Measurements from ENCODE around the gene GJC3. TPM values are rescaled to one million over a fixed set of nuclear protein-coding genes. Genes with fewer than 3 reads are reported as not detected.

The GJC3 gene
- total and polyA plus RNA-seq, 9 of the 15 experiments (the other 6 are each of a cell fraction or from before 2014, with no cell fraction given), result 0.10 to 0.45 (median 0.28) TPM; not detected in 1

DNA sequence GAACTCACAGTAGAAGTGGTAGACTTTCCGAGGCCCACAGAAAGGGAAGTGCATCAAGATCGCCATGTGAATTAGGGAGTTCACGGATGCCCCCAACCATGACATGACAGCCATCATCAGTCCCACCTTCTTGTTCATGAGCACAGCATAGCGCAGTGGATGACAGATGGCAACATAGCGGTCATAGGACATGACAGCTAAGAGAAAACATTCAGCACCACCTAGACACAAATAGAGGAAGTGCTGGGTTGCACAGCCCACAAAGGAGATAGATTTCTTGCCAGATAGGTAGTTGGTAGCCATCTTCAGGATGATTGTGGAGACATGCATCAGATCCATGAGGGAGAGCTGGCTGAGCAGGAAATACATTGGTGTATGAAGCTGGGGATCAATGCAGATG lies 52.9 kb downstream of the GJC3 start (continued):
- TF ChIP-seq, protein P1, sequence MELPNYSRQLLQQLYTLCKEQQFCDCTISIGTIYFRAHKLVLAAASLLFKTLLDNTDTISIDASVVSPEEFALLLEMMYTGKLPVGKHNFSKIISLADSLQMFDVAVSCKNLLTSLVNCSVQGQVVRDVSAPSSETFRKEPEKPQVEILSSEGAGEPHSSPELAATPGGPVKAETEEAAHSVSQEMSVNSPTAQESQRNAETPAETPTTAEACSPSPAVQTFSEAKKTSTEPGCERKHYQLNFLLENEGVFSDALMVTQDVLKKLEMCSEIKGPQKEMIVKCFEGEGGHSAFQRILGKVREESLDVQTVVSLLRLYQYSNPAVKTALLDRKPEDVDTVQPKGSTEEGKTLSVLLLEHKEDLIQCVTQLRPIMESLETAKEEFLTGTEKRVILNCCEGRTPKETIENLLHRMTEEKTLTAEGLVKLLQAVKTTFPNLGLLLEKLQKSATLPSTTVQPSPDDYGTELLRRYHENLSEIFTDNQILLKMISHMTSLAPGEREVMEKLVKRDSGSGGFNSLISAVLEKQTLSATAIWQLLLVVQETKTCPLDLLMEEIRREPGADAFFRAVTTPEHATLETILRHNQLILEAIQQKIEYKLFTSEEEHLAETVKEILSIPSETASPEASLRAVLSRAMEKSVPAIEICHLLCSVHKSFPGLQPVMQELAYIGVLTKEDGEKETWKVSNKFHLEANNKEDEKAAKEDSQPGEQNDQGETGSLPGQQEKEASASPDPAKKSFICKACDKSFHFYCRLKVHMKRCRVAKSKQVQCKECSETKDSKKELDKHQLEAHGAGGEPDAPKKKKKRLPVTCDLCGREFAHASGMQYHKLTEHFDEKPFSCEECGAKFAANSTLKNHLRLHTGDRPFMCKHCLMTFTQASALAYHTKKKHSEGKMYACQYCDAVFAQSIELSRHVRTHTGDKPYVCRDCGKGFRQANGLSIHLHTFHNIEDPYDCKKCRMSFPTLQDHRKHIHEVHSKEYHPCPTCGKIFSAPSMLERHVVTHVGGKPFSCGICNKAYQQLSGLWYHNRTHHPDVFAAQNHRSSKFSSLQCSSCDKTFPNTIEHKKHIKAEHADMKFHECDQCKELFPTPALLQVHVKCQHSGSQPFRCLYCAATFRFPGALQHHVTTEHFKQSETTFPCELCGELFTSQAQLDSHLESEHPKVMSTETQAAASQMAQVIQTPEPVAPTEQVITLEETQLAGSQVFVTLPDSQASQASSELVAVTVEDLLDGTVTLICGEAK (IDR thresholded peaks at IDR 0.05), result no peak
- TF ChIP-seq, protein P1 (CRISPR knock-in tag; IDR thresholded peaks at IDR 0.05), result no peak
- TF ChIP-seq TFE3 (CRISPR knock-in tag; IDR thresholded peaks at IDR 0.05), result no peak
- TF ChIP-seq POLR2B (IDR thresholded peaks at IDR 0.05; ENCODE audit: low read depth, partially characterized antibody), result no peak
- TF ChIP-seq ZNF184 (CRISPR knock-in tag; IDR thresholded peaks at IDR 0.05), result no peak
- TF ChIP-seq, protein P2, sequence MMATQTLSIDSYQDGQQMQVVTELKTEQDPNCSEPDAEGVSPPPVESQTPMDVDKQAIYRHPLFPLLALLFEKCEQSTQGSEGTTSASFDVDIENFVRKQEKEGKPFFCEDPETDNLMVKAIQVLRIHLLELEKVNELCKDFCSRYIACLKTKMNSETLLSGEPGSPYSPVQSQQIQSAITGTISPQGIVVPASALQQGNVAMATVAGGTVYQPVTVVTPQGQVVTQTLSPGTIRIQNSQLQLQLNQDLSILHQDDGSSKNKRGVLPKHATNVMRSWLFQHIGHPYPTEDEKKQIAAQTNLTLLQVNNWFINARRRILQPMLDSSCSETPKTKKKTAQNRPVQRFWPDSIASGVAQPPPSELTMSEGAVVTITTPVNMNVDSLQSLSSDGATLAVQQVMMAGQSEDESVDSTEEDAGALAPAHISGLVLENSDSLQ (IDR thresholded peaks at IDR 0.05), result peak; percentile 51
- no peak for TF ChIP-seq ETV1 (tag; conservative IDR thresholded peaks at IDR 0.05; ENCODE audit: low read depth)
- no peak for TF ChIP-seq MYC (IDR thresholded peaks at IDR 0.05; ENCODE audit: low read depth, low read length)
- TF ChIP-seq MYC (CRISPR knock-in tag; IDR thresholded peaks at IDR 0.05; ENCODE audit: borderline replicate concordance, low read depth), result no peak
- peak in 1 of 2 experiments; percentile 44; a peak in 1 of 4 replicates for TF ChIP-seq RCOR1 (IDR thresholded peaks at IDR 0.05; ENCODE audit: borderline replicate concordance in 1 of 2, low read depth in 2 of 2, low read length in 2 of 2)
- TF ChIP-seq DACH1 (IDR thresholded peaks at IDR 0.05; ENCODE audit: partially characterized antibody), result no peak
- TF ChIP-seq NCOA1 (IDR thresholded peaks at IDR 0.05; ENCODE audit: low read depth), result no peak
- no peak for TF ChIP-seq CSDE1 (IDR thresholded peaks at IDR 0.05)
- TF ChIP-seq ATF7 (IDR thresholded peaks at IDR 0.05), result 0 out of 2 replicates have a peak, but pooled peaks have one; percentile 20
- no peak for TF ChIP-seq SAFB (IDR thresholded peaks at IDR 0.05; ENCODE audit: borderline replicate concordance, low read depth, low read length)
- TF ChIP-seq SMARCC2 (IDR thresholded peaks at IDR 0.05; ENCODE audit: low read depth), result no peak
- peak; percentile 99 for TF ChIP-seq SPI1 (IDR thresholded peaks at IDR 0.05; ENCODE audit: borderline replicate concordance, low read depth, low read length)
- no peak for TF ChIP-seq PHB (CRISPR knock-in tag; IDR thresholded peaks at IDR 0.05)

All from K562 (cell line).